GM20431 (cell line): Measurements from ENCODE around the gene KRT80.

Experiments
- in situ Hi-C: fragments of 300-500 bp; cut with MseI, MboI; formaldehyde crosslinking; loops from one replicate; pipeline ENCODE4 v1.15.0; 2020; ENCODE audit warnings: low sequenced_read_pairs; ENCODE audit not compliant: unreplicated experiment

The KRT80 gene

GRCh38 chr12:52183544-52183910, 8.3 kb downstream of the KRT80 start:
- in situ Hi-C loops = no loop called here

DNA sequence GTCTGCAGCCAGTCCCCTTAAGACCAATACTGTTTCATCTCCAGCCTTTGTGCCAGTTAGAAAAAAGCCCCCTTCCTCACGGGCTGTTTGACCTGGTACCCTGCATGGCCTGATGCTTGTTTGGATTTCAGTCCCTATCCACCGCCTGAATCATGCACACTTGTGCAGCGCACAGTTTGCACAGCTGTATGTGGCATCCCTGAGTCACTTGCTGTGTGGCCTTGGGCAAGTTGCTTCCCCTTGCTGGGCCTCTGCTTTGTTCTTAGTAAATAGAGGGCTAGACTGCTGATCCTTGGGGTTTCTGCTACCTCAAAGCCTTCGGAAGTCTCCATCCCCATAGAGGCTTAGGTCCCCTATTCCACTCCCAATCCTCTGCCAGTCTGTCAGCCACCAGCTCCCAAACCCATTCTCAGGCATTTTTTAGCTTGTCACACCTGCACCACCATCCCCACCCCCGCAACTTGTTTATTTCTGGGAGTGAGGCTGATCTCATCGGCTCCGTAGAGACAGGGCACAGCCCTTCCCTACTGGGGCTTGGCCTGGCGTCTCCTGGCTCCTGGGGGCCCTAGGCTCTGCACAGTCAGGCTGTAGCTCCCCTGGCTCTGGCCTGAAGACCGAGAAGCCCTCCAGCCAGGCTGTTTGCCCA, 8.8 kb downstream of the KRT80 start:
- in situ Hi-C loops = no loop called here

DNA sequence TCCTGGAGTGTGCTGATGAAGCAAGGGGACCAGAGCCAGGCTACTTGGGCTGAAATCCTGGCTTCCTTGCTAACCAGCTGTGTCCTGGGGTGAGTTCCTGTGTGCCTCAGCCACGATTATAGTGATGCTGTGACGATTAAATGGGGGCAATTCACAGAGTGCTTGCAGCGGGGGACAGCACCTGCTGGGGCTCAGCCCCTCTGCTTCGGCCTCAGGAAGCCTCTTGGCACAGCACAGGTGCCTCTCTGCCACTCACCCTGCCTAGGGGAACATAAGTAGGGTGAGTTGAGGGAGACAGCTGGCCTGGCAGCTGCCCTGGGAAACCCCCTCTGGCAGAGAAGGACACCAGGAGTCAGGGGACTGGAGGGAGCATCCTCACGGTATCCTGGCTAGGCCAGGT, 9.4 kb downstream of the KRT80 start:
- in situ Hi-C loops = no loop called here

DNA sequence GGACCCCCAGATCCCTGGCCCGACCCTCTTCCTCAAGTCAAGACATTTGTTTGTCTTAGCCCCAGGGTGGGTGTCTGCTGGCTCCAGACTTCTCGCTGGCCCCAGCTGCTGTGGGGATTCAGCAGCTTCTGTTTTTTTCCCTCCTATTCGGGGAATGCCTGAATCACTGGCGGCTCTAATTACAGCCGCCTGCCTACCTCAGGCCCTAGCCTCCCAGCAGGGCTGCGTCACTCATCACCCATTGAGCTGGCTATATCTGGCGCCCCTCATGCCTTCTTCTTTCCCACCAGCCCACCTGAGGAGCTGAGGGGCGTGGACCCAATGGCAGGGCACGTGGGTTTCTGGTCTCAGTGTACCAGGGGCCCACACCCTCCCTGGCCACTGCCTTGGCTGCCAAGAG, 10.1 kb downstream of the KRT80 start:
- in situ Hi-C loops = no loop called here

DNA sequence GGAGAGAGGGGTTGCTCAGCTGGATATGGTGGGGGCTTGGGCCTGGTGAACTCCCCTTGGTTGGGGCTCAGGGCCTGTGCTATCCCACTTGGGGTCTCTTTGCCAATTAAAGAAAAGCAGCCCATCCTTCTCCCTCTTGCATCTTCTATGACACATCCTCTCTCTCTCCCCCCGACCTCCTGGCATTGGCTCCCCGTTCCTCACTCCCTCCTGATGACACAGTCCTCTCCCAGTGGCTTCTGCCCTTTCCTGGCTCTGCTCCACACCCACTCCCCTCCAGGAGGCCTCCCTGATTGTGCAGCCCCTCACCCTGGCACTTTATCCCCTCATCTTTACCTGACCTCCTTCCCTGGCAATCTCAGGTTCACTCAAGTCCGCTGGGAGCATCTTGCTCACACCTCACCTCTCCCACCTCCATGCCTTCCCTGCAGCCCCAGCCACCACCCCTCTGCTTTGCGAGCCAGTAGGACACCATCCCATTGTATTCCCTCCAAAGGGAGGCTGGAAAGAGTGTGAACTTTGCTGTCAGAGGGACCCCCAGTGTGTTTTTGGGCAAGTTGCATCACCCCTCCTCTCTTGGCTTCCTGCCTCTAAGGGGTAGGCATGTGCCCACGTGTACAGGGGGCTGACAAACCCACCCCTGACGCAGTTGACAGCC, 10.7 kb downstream of the KRT80 start:
- in situ Hi-C loops = no loop called here

- in situ Hi-C loops = no loop called here
Measured at GRCh38 chr12:52179396-52179973, 12.3 kb downstream of the KRT80 start.

GRCh38 chr12:52178984-52179383, 12.8 kb downstream of the KRT80 start:
- in situ Hi-C loops = no loop called here

DNA sequence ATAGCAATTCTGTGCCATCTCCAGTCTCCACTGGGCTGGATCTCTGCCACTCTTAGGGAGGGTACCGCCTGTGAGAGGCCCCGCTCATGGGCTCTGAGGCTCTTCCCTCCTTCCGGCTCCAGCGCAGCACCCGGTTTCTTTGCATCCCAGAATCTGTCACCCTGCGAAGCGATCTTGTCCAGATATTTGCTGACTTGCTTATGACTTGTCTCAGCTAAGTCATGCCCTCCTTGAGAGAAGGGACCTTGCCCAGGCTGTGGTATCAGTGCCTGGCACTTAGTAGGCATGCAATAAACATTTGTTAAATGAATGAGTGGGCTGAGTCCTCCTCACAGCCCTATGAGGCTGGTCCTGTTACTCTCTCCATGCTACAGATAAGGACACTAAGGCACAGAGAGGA, 13.4 kb downstream of the KRT80 start:
- in situ Hi-C loops = no loop called here

DNA sequence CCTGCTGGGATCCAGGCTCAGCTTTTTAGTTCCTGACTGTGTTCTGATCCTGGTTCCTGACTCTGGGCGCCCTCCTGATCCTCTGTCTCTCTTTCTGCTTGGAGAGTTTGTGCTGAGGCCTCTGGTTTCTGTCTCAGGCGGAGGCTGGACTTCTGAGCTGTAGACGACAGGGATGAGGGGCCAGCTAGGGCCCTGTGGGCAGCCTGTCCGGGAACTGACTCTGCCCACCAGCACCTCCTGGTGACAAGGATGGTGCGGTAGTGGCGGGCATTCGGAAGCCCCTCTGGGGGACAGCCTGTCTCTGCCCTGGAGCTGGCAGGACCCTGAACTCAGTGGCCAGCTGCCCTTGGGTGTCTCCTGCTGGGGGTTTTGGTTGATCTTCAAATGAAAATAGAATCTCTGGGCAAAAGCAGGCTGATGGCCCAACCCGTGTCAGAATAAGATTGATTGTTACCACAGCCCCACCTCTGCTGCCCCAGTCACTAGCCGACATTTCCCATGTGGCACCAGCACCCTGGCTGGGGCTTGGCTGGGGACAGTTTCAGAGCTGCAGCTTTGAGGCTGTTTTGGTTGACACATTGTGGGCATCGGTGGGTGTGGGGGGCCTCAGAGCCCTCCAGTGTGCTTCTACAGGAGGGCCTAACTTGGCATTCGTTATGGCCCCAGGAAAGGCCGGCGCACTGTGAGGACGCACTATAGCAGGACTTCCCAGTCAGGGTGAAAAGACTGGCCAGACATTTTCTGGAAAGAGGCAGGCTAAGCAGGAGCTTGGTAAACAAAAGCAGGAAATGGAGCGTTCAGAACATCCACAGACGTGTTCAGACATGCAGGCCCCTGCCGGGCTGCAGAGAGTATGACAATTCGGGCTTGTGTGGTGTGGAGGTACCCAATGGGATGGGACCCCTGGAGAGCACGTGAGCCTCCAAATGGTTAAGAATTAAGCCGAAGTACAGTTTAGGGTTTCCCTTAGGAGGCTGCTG, 16.2 kb downstream of the KRT80 start:
- in situ Hi-C loops = no loop called here

- in situ Hi-C loops = no loop called here
Measured at GRCh38 chr12:52173526-52173925, 18.3 kb downstream of the KRT80 start.

- in situ Hi-C loops = no loop called here
Measured at GRCh38 chr12:52172956-52173355, 18.9 kb downstream of the KRT80 start.

DNA sequence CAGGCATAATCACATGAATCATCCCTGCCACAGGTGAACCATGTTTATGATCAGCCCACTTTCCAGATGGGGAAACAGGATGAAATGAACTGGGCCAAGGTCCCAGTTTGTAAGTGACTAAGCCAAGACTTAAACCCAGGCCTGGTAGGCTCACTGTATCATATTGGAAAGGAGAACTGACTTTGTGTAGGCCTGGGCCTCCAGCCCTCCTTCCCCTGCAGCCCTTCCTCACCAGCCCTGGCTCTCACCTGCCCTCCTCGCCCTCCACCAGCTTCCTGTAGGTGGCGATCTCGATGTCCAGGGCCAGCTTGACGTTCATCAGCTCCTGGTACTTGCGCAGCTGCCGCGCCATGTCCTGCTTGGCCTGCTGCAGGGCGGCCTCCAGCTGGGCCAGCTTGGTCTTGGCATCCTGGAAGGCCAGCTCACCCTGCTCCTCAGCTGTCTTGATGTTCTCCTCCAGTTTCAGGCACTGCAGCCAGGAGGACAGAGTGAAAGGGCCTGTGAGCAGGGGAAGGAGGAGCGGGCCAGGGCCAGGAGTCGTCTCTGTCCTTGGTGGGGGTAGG, 19.8 kb downstream of the KRT80 start:
- in situ Hi-C loops = no loop called here

DNA sequence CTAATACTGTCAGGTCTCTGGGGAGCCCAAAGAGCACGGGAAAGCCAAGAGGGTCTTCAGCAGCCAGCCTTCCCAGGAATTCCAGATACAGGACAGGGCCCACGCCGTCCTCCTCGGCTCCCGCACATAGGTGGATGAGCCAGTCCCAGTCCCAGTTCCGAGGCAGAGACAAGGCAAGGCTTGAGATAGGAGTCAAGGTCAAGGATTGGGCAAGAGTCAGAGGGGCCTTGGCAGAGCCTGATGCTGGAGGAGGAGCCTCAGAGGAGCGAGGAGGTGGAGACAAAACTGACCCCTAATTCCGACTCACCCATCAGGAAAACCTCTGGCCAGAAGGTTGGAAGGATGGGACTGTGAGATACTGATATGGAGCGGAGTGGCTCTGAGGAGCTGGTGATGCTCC, 21.0 kb downstream of the KRT80 start:
- in situ Hi-C loops = no loop called here

- in situ Hi-C loops = no loop called here
Measured at GRCh38 chr12:52169886-52170285, 21.9 kb downstream of the KRT80 start.

DNA sequence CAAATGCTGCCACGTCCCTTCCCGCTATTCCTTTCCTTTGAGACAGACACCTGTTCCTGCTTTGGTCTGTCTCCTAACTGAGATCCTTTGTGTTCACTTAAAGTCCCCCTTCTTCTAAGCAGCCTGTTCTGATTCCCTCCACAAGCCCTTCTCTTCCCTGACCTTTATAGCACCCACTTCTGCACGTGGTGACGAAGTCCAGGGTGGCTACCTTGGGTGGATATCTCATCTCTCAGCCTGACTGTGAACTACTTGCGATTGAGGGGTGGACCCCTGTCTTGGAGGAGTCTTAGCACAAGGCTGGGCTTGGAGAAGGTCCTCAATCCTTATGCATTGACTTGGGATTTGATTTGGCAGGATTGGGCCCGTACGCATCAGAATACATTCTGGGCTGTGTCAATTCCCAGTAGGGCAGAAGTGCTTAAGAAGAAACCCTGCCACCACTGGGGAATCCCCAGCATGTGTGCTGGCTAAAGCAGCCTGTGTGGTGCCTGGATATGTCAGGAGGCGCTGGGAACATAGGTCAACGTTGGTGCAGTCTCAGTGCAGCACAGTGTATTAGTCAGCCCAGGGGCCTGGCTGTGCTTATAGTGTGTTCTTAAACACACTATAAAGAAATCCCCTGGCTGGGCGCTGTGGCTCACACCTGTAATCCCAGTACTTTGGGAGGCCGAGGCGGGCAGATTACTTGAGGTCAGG, 23.6 kb downstream of the KRT80 start:
- in situ Hi-C loops = no loop called here

- in situ Hi-C loops = no loop called here
Measured at GRCh38 chr12:52167526-52167925, 24.3 kb downstream of the KRT80 start.

- in situ Hi-C loops = no loop called here
Measured at GRCh38 chr12:52166672-52167071, 25.1 kb downstream of the KRT80 start.

DNA sequence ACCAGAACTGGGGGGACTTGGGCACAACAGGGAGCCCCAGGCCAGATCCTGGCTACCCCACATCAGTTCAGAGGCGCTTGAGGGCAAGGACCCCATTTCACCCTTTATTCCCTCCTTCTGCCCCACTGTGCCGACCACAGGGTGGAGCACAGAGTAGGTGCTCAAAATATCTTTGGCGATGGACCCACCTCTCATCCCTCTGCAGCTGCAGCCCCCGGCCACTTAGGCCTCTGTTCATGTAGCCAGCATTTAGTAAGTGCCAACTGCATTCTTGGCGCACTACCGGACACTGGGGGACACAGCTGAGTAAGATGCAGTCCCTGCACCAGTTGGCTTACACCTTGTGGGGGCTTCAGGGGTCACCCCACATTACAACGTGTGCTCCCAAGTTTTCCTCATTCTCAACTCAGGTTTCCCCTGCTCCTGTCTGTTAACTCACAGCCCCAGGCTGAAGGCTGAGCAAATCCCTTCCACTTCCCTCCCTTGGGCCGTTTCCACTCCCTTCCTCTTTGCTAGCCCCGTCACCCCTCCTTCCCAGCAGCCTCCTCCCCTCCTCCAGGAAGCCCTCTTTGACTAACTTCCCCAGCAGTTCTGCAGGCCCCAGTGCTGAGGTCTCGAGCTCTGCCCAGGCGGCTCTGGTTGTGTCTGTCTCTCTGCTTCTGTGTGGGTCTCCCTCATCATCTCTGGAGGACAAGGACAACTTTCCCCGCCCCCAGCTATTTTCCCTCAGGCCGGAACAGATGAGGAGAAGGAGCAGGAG, 26.5 kb downstream of the KRT80 start:
- in situ Hi-C loops = no loop called here

GRCh38 chr12:52164624-52165023, 27.2 kb downstream of the KRT80 start:
- in situ Hi-C loops = no loop called here
